ENCODE measurements around the gene RAD9A. TPM values are rescaled to one million over a fixed set of nuclear protein-coding genes. Genes with fewer than 3 reads are reported as not detected.

RAD9A gene
- total RNA-seq = 10 to 100 TPM; 29.7 to 30.6 TPM

DNA sequence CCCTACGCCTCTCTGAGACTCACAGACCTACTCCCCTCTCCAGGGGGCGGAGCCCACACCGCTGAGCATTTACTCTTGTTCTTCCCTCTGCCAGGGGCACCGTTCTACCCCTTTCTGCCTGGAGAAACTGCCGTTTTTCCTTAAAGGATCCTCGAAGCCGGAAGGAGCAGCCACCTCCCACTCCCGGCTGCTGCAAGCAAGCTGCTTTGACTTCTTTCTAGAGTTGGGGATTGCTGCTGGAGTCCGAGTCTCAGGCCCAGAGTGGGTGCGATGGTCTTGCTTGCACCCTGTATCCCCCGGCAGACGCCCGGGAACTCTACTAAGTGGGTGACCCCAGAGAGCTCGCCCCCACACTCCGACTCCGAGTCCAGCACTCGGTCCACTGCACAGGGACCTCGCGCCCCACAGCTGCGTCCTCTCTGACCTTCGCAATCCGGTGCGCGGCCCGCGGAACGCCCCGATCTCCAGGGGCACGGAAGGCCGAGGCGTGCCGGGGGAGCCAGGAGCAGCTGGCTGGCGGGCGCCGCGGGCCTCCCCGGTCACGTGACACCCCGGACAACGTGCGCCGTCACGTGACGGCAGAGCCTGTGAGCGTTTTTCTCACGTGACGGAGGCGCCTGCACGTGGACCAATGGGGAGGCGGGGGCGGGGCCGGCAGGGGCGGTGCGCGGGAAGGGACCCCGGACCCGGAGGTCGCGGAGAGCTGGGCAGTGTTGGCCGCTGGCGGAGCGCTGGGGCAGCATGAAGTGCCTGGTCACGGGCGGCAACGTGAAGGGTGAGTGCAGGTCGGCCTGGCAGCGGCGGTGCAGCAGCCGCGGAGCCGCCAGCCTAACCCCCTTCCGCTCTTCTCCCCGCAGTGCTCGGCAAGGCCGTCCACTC is at the start of gene RAD9A:
RAD9A (plus strand) TSS at position 683 of the 879 bp plus-strand sequence; CDS start at position 742, 59 bp downstream.
- Mint-ChIP-seq H3K4me1 (ENCODE audit: low read depth) (peaks cover 30% of the 10 kb centered on the region), H3K36me3 (ENCODE audit: low read depth) (peaks cover 10% of the 10 kb centered on the region), H3K27me3 (no peaks in the 10 kb centered on the region), H3K27ac (peak within 1 kb of the TSS; percentile 77), H3K4me3 (peak within 1 kb of the TSS; percentile 92), H3K9me3 (no peaks in the 10 kb centered on the region)
- ChIA-PET POLR2A (interaction anchor here (0.6 to 4.4 kb wide), 19 partner anchors 10 to 152 kb away, joined by 3 to 40 read pairs (median 4); partner anchors contain the start of genes ANKRD13D, POLD4, PPP1CA and PTPRCAP), CTCF (interaction anchor here (0.8 to 6.1 kb wide), 16 partner anchors 9 to 214 kb away, joined by 3 to 36 read pairs (median 4); partner anchors contain the start of genes PPP1CA and TMEM134)
- ATAC-seq = peak; percentile 77
- DNase-seq = peak; percentile 96
- TF ChIP-seq, protein P1, sequence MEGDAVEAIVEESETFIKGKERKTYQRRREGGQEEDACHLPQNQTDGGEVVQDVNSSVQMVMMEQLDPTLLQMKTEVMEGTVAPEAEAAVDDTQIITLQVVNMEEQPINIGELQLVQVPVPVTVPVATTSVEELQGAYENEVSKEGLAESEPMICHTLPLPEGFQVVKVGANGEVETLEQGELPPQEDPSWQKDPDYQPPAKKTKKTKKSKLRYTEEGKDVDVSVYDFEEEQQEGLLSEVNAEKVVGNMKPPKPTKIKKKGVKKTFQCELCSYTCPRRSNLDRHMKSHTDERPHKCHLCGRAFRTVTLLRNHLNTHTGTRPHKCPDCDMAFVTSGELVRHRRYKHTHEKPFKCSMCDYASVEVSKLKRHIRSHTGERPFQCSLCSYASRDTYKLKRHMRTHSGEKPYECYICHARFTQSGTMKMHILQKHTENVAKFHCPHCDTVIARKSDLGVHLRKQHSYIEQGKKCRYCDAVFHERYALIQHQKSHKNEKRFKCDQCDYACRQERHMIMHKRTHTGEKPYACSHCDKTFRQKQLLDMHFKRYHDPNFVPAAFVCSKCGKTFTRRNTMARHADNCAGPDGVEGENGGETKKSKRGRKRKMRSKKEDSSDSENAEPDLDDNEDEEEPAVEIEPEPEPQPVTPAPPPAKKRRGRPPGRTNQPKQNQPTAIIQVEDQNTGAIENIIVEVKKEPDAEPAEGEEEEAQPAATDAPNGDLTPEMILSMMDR (IDR thresholded peaks at IDR 0.05) = no peak
- intact Hi-C loops (cut with micrococcal nuclease) = no loop called here

DNA sequence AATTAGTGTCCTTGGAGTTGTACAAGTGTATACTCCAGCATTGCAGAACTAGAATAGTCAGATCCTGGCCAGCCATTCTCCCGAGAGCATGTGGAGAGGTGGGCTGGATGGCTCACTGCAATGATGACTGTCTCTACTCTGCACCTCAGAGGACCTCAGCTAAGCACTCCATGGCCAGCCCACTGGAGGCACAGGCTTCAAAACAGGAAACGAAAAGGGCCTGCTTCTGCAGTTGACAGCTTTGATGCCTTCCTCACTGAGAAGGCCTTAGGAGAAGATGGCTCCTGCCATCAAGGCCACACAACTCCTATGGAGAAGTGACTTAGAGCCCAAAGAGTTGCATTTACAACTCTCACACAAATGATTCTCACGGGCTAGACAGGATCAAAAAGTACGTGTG is 47.5 kb upstream of the RAD9A start:
- ChIA-PET CTCF (interaction anchor here (0.7 to 7.0 kb wide), 13 partner anchors 7 to 263 kb away, joined by 3 to 109 read pairs (median 23); partner anchors contain the start of genes CLCF1, GRK2 and POLD4), POLR2A (interaction anchor here (0.8 to 0.9 kb wide), 2 partner anchors 11 to 23 kb away, joined by 3 to 5 read pairs; no protein-coding TSS in a partner anchor)
- intact Hi-C loops (cut with micrococcal nuclease) = no loop called here
- TF ChIP-seq, protein P1 (IDR thresholded peaks at IDR 0.05) = no peak
- no peaks in the 10 kb centered on the region for H3K27me3 Mint-ChIP-seq
- peak overlapping the region; percentile 89 for H3K27ac Mint-ChIP-seq
- H3K4me3 Mint-ChIP-seq = no peak overlapping the region
- ATAC-seq = peak; percentile 59
- no peaks in the 10 kb centered on the region for H3K9me3 Mint-ChIP-seq
- DNase-seq = peak; percentile 55
- peaks cover 3% of the 10 kb centered on the region for H3K36me3 Mint-ChIP-seq (ENCODE audit: low read depth)
- peaks cover 42% of the 10 kb centered on the region for H3K4me1 Mint-ChIP-seq (ENCODE audit: low read depth)

DNA sequence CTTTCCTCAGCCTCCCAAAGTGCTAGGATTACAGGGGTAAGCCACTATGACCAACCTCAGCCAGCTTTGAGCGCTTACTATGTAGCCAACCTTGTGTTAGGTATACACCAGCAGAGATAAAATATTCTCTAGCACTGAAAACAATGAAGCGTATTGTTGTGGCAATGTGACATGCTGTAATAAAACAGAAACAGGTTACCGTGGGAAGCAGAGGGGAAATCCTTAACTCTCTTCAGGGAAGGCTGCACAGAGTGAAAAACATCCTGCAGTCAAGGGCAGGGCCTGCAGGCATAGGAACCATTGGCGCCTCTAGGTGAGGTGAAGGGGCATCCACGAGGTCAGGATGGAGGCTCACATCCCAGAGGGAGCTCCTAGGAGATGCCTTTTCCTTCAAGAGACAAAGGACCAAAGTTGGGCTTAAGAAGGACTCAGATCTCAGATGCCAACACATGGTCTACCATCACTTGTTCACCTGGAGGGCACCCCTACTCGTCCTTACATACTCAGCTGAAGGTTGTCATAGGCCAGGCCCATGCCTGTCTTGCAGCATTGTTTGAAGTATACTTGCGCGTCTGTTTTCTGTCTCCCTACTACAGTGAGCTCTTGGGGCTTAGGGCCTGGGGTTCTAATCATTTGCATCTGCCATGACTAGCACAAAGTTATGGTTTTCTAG is 46.4 kb upstream of the RAD9A start:
- TF ChIP-seq, protein P1 (IDR thresholded peaks at IDR 0.05) = no peak
- DNase-seq (peak; percentile 30), ATAC-seq (peak; percentile 50)
- intact Hi-C loops (cut with micrococcal nuclease) = no loop called here
- Mint-ChIP-seq H3K36me3 (ENCODE audit: low read depth) (peaks cover 3% of the 10 kb centered on the region), H3K9me3 (no peaks in the 10 kb centered on the region), H3K4me1 (ENCODE audit: low read depth) (peaks cover 42% of the 10 kb centered on the region), H3K4me3 (no peak overlapping the region), H3K27ac (peak overlapping the region; percentile 89), H3K27me3 (no peaks in the 10 kb centered on the region)
- CTCF ChIA-PET = interaction anchor here (0.7 to 7.0 kb wide), 39 partner anchors 8 to 346 kb away, joined by 3 to 109 read pairs (median 5); partner anchors contain the start of genes ANKRD13D, CLCF1, GRK2 and POLD4
- POLR2A ChIA-PET = interaction anchor here (0.6 to 2.1 kb wide), 7 partner anchors 24 to 120 kb away, joined by 3 to 8 read pairs (median 4); partner anchors contain the start of genes CLCF1 and RAD9A

DNA sequence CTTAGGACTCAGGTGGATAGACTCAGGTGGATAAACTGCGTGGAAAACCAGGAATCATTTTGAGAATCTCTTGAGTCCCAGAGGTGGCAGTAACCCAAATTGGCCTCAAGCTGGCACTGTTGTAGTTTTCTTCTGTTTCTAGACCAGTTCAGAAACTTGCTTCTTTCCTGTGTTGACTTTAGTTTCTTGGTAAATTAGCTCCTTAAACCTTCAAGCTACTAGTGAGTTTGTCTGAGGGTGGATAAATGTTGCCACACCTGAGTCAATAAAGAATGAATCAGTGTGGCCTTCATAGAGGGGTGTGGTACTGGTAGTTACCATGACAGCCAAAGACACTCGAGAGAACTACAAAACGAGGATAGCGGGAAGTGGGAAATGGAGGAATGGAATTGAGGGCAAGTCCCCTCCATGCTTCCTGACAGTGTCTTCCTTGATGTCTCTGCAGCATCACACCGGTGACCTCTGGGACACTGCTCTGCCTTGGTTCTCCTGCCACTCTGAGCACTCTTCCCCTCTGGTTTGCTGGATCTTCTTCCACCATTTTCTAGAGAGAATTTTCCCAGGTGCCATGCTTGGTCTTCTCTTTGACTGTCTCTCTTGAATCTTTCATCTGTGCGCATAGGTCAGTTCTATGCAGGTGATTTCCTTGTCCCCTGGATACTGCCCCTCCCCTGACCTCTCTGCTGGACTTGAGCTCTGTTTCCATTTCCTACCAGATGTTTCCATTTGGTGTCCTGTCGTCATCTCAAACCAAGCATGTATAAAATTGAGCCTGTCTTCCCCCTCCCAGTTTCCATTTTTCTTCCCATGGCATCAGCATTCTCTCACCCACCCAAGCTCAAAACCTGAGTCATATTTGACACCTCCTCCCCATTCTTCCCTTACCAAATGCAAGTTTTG is 45.6 kb upstream of the RAD9A start:
- no peak overlapping the region for H3K4me3 Mint-ChIP-seq
- peaks cover 3% of the 10 kb centered on the region for H3K36me3 Mint-ChIP-seq (ENCODE audit: low read depth)
- peak; percentile 80 for ATAC-seq
- POLR2A ChIA-PET = interaction anchor here (0.6 to 2.1 kb wide), 7 partner anchors 23 to 119 kb away, joined by 3 to 8 read pairs (median 4); partner anchors contain the start of genes CLCF1 and RAD9A
- TF ChIP-seq, protein P1 (IDR thresholded peaks at IDR 0.05) = peak; percentile 87
- H3K9me3 Mint-ChIP-seq = no peaks in the 10 kb centered on the region
- peak; percentile 41 for DNase-seq
- intact Hi-C loops (cut with micrococcal nuclease) = no loop called here
- CTCF ChIA-PET = interaction anchor here (0.6 to 7.0 kb wide), 44 partner anchors 9 to 346 kb away, joined by 3 to 109 read pairs (median 5); partner anchors contain the start of genes ANKRD13D, CLCF1, GRK2 and POLD4
- H3K27ac Mint-ChIP-seq = peak overlapping the region; percentile 89
- no peaks in the 10 kb centered on the region for H3K27me3 Mint-ChIP-seq
- peaks cover 44% of the 10 kb centered on the region for H3K4me1 Mint-ChIP-seq (ENCODE audit: low read depth)
